Natural killer cell (primary cell): Measurements from ENCODE around the gene NTRK2. TPM values are rescaled to one million over a fixed set of nuclear protein-coding genes. Genes with fewer than 3 reads are reported as not detected.

Source experiments
- ATAC-seq, 3 donors: fragments of 150-1000 bp in 2 of 3; fragments of 200-7000 bp in 1 of 3; cut with Tn5 transposase; 1 replicate in 1 of 3; 2 replicates in 2 of 3; pipeline ENCODE4 v1.10.0; 2021; ENCODE audit warnings: mild to moderate bottlenecking in 2 of 3, moderate library complexity in 2 of 3
- DNase-seq, 2 donors: peaks; one replicate each; pipeline versions ENCODE4 v3.0.0 to v3.0.0-alpha.2; 2013 to 2021; ENCODE audit warnings: mixed read lengths in 1 of 2
- H3K27ac ChIP-seq: one replicate; pipeline ENCODE4 v1.5.1; 2013; ENCODE audit warnings: mild to moderate bottlenecking, low read length
- H3K27me3 ChIP-seq: one replicate; pipeline ENCODE4 v1.6.1; 2013; ENCODE audit warnings: low read length; ENCODE audit not compliant: control insufficient read depth, insufficient read depth
- H3K36me3 ChIP-seq: one replicate; pipeline ENCODE4 v1.6.1; 2013; ENCODE audit warnings: low read length; ENCODE audit not compliant: control insufficient read depth, insufficient read depth
- H3K4me1 ChIP-seq: one replicate; pipeline ENCODE4 v1.6.1; 2013; ENCODE audit warnings: low read length; ENCODE audit not compliant: control insufficient read depth, insufficient read depth
- H3K4me3 ChIP-seq: one replicate; pipeline ENCODE4 v1.5.1; 2013; ENCODE audit warnings: low read length
- H3K9me3 ChIP-seq: one replicate; pipeline ENCODE4 v1.6.1; 2013; ENCODE audit warnings: low read length; ENCODE audit not compliant: control insufficient read depth, insufficient read depth
- H3K27ac Mint-ChIP-seq, 2 donors: one replicate each; pipeline ENCODE4 v1.8.0; 2022; ENCODE audit warnings: mild to moderate bottlenecking in 2 of 2, mixed read lengths in 2 of 2, moderate library complexity in 1 of 2
- H3K27me3 Mint-ChIP-seq, 2 donors: one replicate each; pipeline ENCODE4 v1.8.0; 2022; ENCODE audit warnings: low read depth in 2 of 2, mixed read lengths in 2 of 2
- H3K36me3 Mint-ChIP-seq: one replicate; pipeline ENCODE4 v1.8.0; 2022; ENCODE audit warnings: mixed read lengths
- H3K4me1 Mint-ChIP-seq, 2 donors: one replicate each; pipeline ENCODE4 v1.8.0; 2022; ENCODE audit warnings: mixed read lengths in 2 of 2
- H3K4me3 Mint-ChIP-seq: one replicate; pipeline ENCODE4 v1.8.0; 2022; ENCODE audit warnings: mild to moderate bottlenecking, moderate library complexity, mixed read lengths
- H3K9me3 Mint-ChIP-seq, 2 donors: one replicate each; pipeline ENCODE4 v1.8.0; 2022; ENCODE audit warnings: mixed read lengths in 2 of 2
- CTCF ChIP-seq: fragments of 200-600 bp; IDR thresholded peaks from one replicate; pipeline ENCODE4 v1.8.0; 2022; ENCODE audit warnings: antibody characterized with exemption
- WGBS: methylation state at CpG from one replicate; pipeline ENCODE4 v1.1.7; 2013; ENCODE audit warnings: missing lambda C conversion rate; ENCODE audit not compliant: insufficient coverage; 5-methylcytosine and 5-hydroxymethylcytosine counted together
- intact Hi-C: fragments of 100-400 bp; cut with micrococcal nuclease; formaldehyde crosslinking; loops from one replicate; pipeline ENCODE4 v1.14.2; 2022
- total RNA-seq, 4 donors: library from RNA; stranded (reverse); fragments of 120-200 nt in 1 of 4; gene quantifications; one replicate each; pipeline versions ENCODE4 v1.2.3 to v1.2.4, GENCODE V29; 2013 to 2022

Gene NTRK2
- total RNA-seq, 3 donors from 2014 or later (not counting 1 experiment from before 2014, with no cell fraction given) = 0.08 TPM; not detected in 2

DNA sequence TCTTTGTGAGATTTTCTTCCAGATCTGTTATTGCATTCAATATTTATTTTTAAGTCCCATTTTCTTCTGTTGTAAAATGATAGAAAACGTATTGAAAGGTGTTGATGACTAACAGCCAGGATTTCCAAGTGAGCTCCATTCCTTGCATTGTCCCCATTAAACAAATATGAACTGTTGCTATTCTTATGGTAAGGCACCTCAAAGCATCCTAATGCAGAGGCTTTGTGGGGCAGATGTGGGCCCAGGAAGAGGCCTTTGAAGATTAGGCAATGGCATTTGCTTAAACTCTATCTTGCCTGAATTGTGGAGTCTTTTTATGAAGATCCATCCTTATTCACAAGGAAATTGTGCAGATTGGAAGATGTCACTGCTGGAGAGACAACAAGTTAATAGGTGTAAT, 38.9 kb downstream of the NTRK2 start:
- no CpG with 5 or more reads among the region's 1 CpG for WGBS
- Mint-ChIP-seq H3K9me3 (no peaks in the 10 kb centered on the region), H3K27me3 (peaks cover 15 to 31% of the 10 kb centered on the region in 2 donors), H3K4me3 (no peak overlapping the region), H3K36me3 (no peaks in the 10 kb centered on the region), H3K27ac (no peak overlapping the region), H3K4me1 (peaks cover 21 to 22% of the 10 kb centered on the region in 2 donors)
- ATAC-seq (no peak), DNase-seq (no peak)
- Histone ChIP-seq H3K4me3 (no peak overlapping the region), H3K27me3 (peaks cover 8% of the 10 kb centered on the region), H3K9me3 (no peaks in the 10 kb centered on the region), H3K4me1 (peaks cover 4% of the 10 kb centered on the region), H3K36me3 (no peaks in the 10 kb centered on the region), H3K27ac (no peak overlapping the region)
- intact Hi-C loops = no loop called here
- TF ChIP-seq CTCF = no peak

DNA sequence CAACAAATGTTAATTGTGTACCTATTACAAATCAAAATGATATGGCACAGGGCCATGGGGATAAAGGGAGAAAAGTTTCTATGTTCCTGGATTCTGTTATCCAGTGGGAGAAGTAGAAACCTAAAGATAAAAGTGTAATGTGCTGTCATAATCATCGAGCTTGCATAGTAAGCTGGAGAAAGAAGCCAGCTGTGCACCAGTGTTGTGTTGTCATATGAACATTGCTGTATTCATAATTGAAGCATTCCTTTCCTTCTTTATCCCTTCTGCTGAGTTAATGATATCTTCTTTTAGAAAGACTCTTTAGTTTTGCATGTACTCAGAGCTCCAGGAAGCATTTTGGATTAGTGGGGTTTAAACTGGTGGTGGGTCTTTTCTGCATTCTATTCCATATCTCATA, 39.5 kb downstream of the NTRK2 start:
- H3K4me3 ChIP-seq = no peak overlapping the region
- H3K27ac Mint-ChIP-seq = no peak overlapping the region
- DNase-seq (no peak), ATAC-seq (no peak)
- H3K4me1 Mint-ChIP-seq = peaks cover 21 to 22% of the 10 kb centered on the region in 2 donors
- intact Hi-C loops = no loop called here
- peaks cover 20 to 34% of the 10 kb centered on the region in 2 donors for H3K27me3 Mint-ChIP-seq
- H3K9me3 Mint-ChIP-seq = no peaks in the 10 kb centered on the region
- no peak for TF ChIP-seq CTCF
- H3K36me3 ChIP-seq = no peaks in the 10 kb centered on the region
- no peak overlapping the region for H3K27ac ChIP-seq
- no peak overlapping the region for H3K4me3 Mint-ChIP-seq
- H3K4me1 ChIP-seq = peaks cover 4% of the 10 kb centered on the region
- peaks cover 8% of the 10 kb centered on the region for H3K27me3 ChIP-seq
- no peaks in the 10 kb centered on the region for H3K36me3 Mint-ChIP-seq
- H3K9me3 ChIP-seq = no peaks in the 10 kb centered on the region
- 70% methylated on average over 1 of the region's 1 CpG for WGBS

GRCh38 chr9:84710701-84711397, 41.3 kb downstream of the NTRK2 start:
- DNase-seq = no peak
- Histone ChIP-seq H3K36me3 (no peaks in the 10 kb centered on the region), H3K4me3 (no peak overlapping the region), H3K4me1 (peaks cover 4% of the 10 kb centered on the region), H3K9me3 (no peaks in the 10 kb centered on the region), H3K27ac (no peak overlapping the region), H3K27me3 (peaks cover 12% of the 10 kb centered on the region)
- intact Hi-C loops = no loop called here
- Mint-ChIP-seq H3K27me3 (peaks cover 18 to 43% of the 10 kb centered on the region in 2 donors), H3K4me3 (no peak overlapping the region), H3K4me1 (peaks cover 21 to 22% of the 10 kb centered on the region in 2 donors), H3K36me3 (no peaks in the 10 kb centered on the region), H3K9me3 (no peaks in the 10 kb centered on the region), H3K27ac (no peak overlapping the region)
- 96% methylated on average over 3 of the region's 4 CpGs for WGBS
- no peak for TF ChIP-seq CTCF
- no peak for ATAC-seq

GRCh38 chr9:84711398-84711777, 41.9 kb downstream of the NTRK2 start:
- H3K27ac Mint-ChIP-seq = no peak overlapping the region
- intact Hi-C loops = no loop called here
- ATAC-seq = no peak

More at GRCh38 chr9:84711398-84711777, 41.9 kb downstream of the NTRK2 start:
- H3K4me3 ChIP-seq = no peak overlapping the region
- Mint-ChIP-seq H3K9me3 (no peaks in the 10 kb centered on the region), H3K4me1 (peaks cover 21 to 22% of the 10 kb centered on the region in 2 donors), H3K4me3 (no peak overlapping the region), H3K27me3 (peaks cover 18 to 43% of the 10 kb centered on the region in 2 donors), H3K36me3 (no peaks in the 10 kb centered on the region)
- no peak for TF ChIP-seq CTCF
- H3K4me1 ChIP-seq = peaks cover 4% of the 10 kb centered on the region
- no peaks in the 10 kb centered on the region for H3K36me3 ChIP-seq
- no peaks in the 10 kb centered on the region for H3K9me3 ChIP-seq
- DNase-seq = no peak
- no peak overlapping the region for H3K27ac ChIP-seq
- H3K27me3 ChIP-seq = peaks cover 12% of the 10 kb centered on the region
- 94% methylated on average over 6 of the region's 7 CpGs for WGBS
